AG04449 (cell line): ENCODE results near the gene CDK5.

Experiments
- CTCF ChIA-PET: fragments of 350-600 bp; formaldehyde crosslinking; extraction: SDS; loops from one replicate; lab custom pipeline; 2021; ENCODE audit warnings: antibody characterized with exemption; lab: Yijun Ruan, JAX
- POLR2A ChIA-PET: fragments of 400-600, 350-600 bp; formaldehyde crosslinking; extraction: SDS; loops from one replicate; lab custom pipeline; 2020; ENCODE audit warnings: antibody characterized with exemption, inconsistent platforms; lab: Yijun Ruan, JAX
- DNase-seq: peaks from one replicate; pipeline ENCODE4 v3.0.0-alpha.2; 2010; ENCODE audit warnings: low read depth, low spot score
- H3K4me3 ChIP-seq: 2 replicates; pipeline ENCODE4 v1.5.1; 2011; ENCODE audit warnings: low read depth, mild to moderate bottlenecking, control low read depth, low read length
- CTCF ChIP-seq: IDR thresholded peaks from one replicate; pipeline ENCODE4 v1.5.1; 2011; ENCODE audit warnings: mild to moderate bottlenecking, moderate library complexity, low read length, control low read depth, inconsistent platforms; ENCODE audit not compliant: insufficient read depth; ENCODE audit errors: missing control alignments

The CDK5 gene

GRCh38 chr7:151065516-151065915 is 7.8 kb upstream of the CDK5 start:
- no peak overlapping the region for H3K4me3 ChIP-seq
- no peak for DNase-seq
- ChIA-PET CTCF (interaction anchor here (4.4 kb wide), 1 partner anchor 47 kb away, joined by 24 read pairs; no protein-coding TSS in a partner anchor), POLR2A (interaction anchor here (0.6 kb wide), 2 partner anchors 24 to 37 kb away, joined by 3 read pairs; partner anchors contain the start of gene ABCB8)
- TF ChIP-seq CTCF = no peak

GRCh38 chr7:151064993-151065392 is 7.3 kb upstream of the CDK5 start:
- H3K4me3 ChIP-seq = no peak overlapping the region
- no peak for TF ChIP-seq CTCF
- ChIA-PET POLR2A (no interaction called here), CTCF (no interaction called here)
- no peak for DNase-seq

- DNase-seq = no peak
- POLR2A ChIA-PET = no interaction called here
- H3K4me3 ChIP-seq = no peak overlapping the region
- TF ChIP-seq CTCF = no peak
- CTCF ChIA-PET = interaction anchor here (4.8 kb wide), 1 partner anchor 47 kb away, joined by 48 read pairs; no protein-coding TSS in a partner anchor
Observed at GRCh38 chr7:151064454-151064853, 6.8 kb upstream of the CDK5 start.

GRCh38 chr7:151063212-151063561 is 5.5 kb upstream of the CDK5 start:
- ChIA-PET POLR2A (interaction anchor here (1.2 to 1.5 kb wide), 3 partner anchors 9 to 18 kb away, joined by 4 to 7 read pairs (median 5); partner anchors contain the start of gene FASTK), CTCF (interaction anchor here (0.8 to 4.8 kb wide), 5 partner anchors 13 to 112 kb away, joined by 3 to 48 read pairs (median 4); partner anchors contain the start of genes FASTK and TMUB1)
- no peak for TF ChIP-seq CTCF
- H3K4me3 ChIP-seq = no peak overlapping the region
- no peak for DNase-seq

GRCh38 chr7:151062399-151063211 is 4.9 kb upstream of the CDK5 start:
- TF ChIP-seq CTCF = no peak
- ChIA-PET POLR2A (interaction anchor here (1.2 to 1.5 kb wide), 3 partner anchors 9 to 18 kb away, joined by 4 to 7 read pairs (median 5); partner anchors contain the start of gene FASTK), CTCF (interaction anchor here (0.8 to 4.8 kb wide), 6 partner anchors 14 to 112 kb away, joined by 3 to 48 read pairs (median 4); partner anchors contain the start of genes FASTK and TMUB1)
- no peak for DNase-seq
- H3K4me3 ChIP-seq = no peak overlapping the region; the same call in 1 of the 2 replicates

GRCh38 chr7:151062111-151062398 is 4.4 kb upstream of the CDK5 start:
- ChIA-PET CTCF (interaction anchor here (1.2 to 4.8 kb wide), 6 partner anchors 15 to 113 kb away, joined by 3 to 48 read pairs (median 4); partner anchors contain the start of gene TMUB1), POLR2A (interaction anchor here (1.5 kb wide), 2 partner anchors 16 to 19 kb away, joined by 4 to 7 read pairs; partner anchors contain the start of gene FASTK)
- no peak for TF ChIP-seq CTCF
- H3K4me3 ChIP-seq = peak overlapping the region; percentile 3
- no peak for DNase-seq
